ENCODE measurements around the gene TMEM131. TPM values are rescaled to one million over a fixed set of nuclear protein-coding genes. Genes with fewer than 3 reads are reported as not detected.

Gene TMEM131
- total and polyA plus RNA-seq, 2 of the 8 experiments (the other 6 are each of a cell fraction or from before 2014, with no cell fraction given): 9.7 to 22.9 TPM

- H3K4me2 ChIP-seq (ENCODE audit: insufficient read depth in 1 of 2, low read depth in 2 of 2, low read length in 2 of 2): no peak overlapping the region
- no peak overlapping the region for H3K4me3 ChIP-seq (ENCODE audit: extremely low read depth in 1 of 4, insufficient read depth in 2 of 4, low read depth in 3 of 4, low read length in 4 of 4)
- H2BK12ac ChIP-seq (ENCODE audit: low read depth, low read length): no peak overlapping the region
- H3K14ac ChIP-seq (ENCODE audit: insufficient read length): no peak overlapping the region
- no peaks in the 10 kb centered on the region for H3K4me1 ChIP-seq (replicated peaks in 1 of 4; ENCODE audit: control insufficient read depth in 3 of 4, insufficient read depth in 4 of 4, low read length in 3 of 4)
- no peak overlapping the region for H3K23ac ChIP-seq (ENCODE audit: insufficient read length)
- H4K20me1 ChIP-seq (replicated peaks in 1 of 2; ENCODE audit: control insufficient read depth in 1 of 2, insufficient read depth in 2 of 2, low read length in 2 of 2): no peaks in the 10 kb centered on the region
- H3K9me3 ChIP-seq (ENCODE audit: insufficient read depth in 2 of 2, low read depth in 1 of 2, low read length in 1 of 2): 0 out of 4 replicates have a peak, but pooled peaks cover 0 to 7% of the 10 kb centered on the region in 2 experiments
- POLR2A ChIA-PET (ENCODE audit: partially characterized antibody): no interaction called here
- no peak overlapping the region for H2BK5ac ChIP-seq (ENCODE audit: low read depth, low read length)
- H4K5ac ChIP-seq (ENCODE audit: insufficient read length, low read depth, low read length): no peak overlapping the region
- no peaks in the 10 kb centered on the region for H3K79me1 ChIP-seq (ENCODE audit: low read depth, low read length)
- H4K91ac ChIP-seq (replicated peaks; ENCODE audit: insufficient read length, low read length): no peak overlapping the region
- no peak overlapping the region for H3K56ac ChIP-seq (replicated peaks; ENCODE audit: insufficient read length, low read depth, low read length)
- H2BK20ac ChIP-seq (ENCODE audit: low read length): no peak overlapping the region
- H3K27me3 ChIP-seq (replicated peaks in 1 of 4; ENCODE audit: control insufficient read depth in 3 of 4, extremely low read depth in 1 of 4, insufficient read depth in 3 of 4, low read length in 3 of 4): no peaks in the 10 kb centered on the region; a peak in 1 of 7 replicates
- H3K23me2 ChIP-seq (ENCODE audit: low read depth, low read length): no peaks in the 10 kb centered on the region
- H2BK15ac ChIP-seq (ENCODE audit: low read length): no peak overlapping the region
- no peak overlapping the region for H3K18ac ChIP-seq (ENCODE audit: extremely low read depth, low read length)
- H3K4ac ChIP-seq (replicated peaks; ENCODE audit: insufficient read length, low read depth, low read length): no peak overlapping the region
- TF ChIP-seq JUN (IDR thresholded peaks at IDR 0.05; ENCODE audit: low read depth, low read length): no peak
- no peak for TF ChIP-seq KDM1A (IDR thresholded peaks at IDR 0.05; ENCODE audit: borderline replicate concordance, low read length)
- no peak for TF ChIP-seq SP2 (IDR thresholded peaks at IDR 0.05; ENCODE audit: low read length)
- no peak for TF ChIP-seq RBBP5 (IDR thresholded peaks at IDR 0.05; ENCODE audit: borderline replicate concordance, low read depth, low read length)
- TF ChIP-seq RFX5 (IDR thresholded peaks at IDR 0.05; ENCODE audit: borderline replicate concordance, low read depth, low read length): no peak
- no peak for TF ChIP-seq POLR2AphosphoS5 (IDR thresholded peaks at IDR 0.05; ENCODE audit: low read depth, low read length)
- no peak overlapping the region for H2AK5ac ChIP-seq (ENCODE audit: low read depth, low read length)
- H3K36me3 ChIP-seq (ENCODE audit: control insufficient read depth in 2 of 4, insufficient read depth in 4 of 4, low read length in 3 of 4): no peaks in the 10 kb centered on the region
- DNase-seq (ENCODE audit: low read depth in 1 of 2, low spot score in 2 of 2) (no peak), FAIRE-seq (no peak)
- WGBS, 2 experiments (ENCODE audit: extremely low coverage in 1 of 2, insufficient coverage in 1 of 2, insufficient read length in 1 of 2, insufficient replicate concordance in 2 of 2, low coverage in 1 of 2, low lambda C conversion rate in 2 of 2, missing lambda C conversion rate in 1 of 2): 92% methylated on average over 6 of the region's 6 CpGs; no CpG with 5 or more reads in 1 of the 2 experiments
- no peak overlapping the region for H3K27ac ChIP-seq (ENCODE audit: low read depth, low read length)
- no peak overlapping the region for H3K9ac ChIP-seq (replicated peaks in 1 of 4; ENCODE audit: extremely low read depth in 1 of 4, low read depth in 3 of 4, low read length in 3 of 4)
- H4K8ac ChIP-seq (ENCODE audit: extremely low read depth, insufficient read depth, low read length): no peak overlapping the region
- CTCF ChIA-PET (ENCODE audit: partially characterized antibody): no interaction called here
- H2AFZ ChIP-seq (ENCODE audit: low read length): no peak overlapping the region; the same call in 1 of the 2 replicates
- no peaks in the 10 kb centered on the region for H3K79me2 ChIP-seq (ENCODE audit: control insufficient read depth in 1 of 2, insufficient read depth in 2 of 2, low read length in 2 of 2)
- no peak overlapping the region for H2BK120ac ChIP-seq (replicated peaks; ENCODE audit: low read depth, low read length)
These were observed 24.8 kb upstream of the TMEM131 start for GRCh38 chr2:98020516-98020915.

All from H1 (cell line).